Measurements from ENCODE around the gene CASKIN2.
"Not testable (repeated sequence)": the region's sequence is repeated elsewhere in the genome, so short reads cannot be mapped to it uniquely, and the experiment has no call there.

The CASKIN2 gene

DNA sequence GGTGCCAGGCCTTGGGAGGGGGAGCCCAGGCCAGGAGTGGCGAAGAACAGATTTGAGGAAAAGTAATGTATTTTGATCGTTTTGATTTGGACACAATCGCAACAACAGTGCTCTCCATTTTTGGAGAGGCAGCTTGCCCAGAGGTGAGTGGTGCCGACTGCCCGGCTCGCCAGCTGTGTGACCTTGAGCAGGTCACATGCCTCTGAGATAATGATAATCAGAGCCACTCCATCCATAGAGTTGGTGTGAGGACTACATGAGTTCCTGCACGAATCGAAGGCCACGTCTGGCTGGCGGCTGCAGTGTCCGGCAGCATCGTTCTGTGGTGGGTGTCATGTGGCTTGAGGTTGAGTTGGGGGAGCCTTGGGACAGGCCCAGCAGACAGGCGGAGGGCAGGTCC, 30.8 kb upstream of the CASKIN2 start:
- no peak for DNase-seq (ENCODE audit: low spot score)

DNA sequence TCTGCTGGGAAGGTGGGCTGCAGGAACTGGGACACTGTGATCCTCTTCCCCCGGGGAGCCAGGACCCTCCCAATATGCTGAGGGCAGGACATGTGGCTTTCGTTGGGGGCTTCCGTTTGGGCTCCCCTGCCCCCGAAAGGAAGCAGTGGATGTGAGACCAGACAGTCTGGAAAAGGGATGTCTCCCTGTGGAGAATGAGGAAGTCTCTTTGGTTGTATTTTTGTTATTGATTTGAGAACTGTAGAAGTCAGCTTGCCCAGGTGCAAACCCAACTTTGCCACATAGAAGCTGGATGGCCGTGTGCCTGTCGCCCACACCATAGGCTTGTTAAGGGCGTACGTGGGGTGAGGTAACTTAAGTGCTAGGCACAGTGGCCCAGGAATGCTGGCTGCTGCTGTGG, 28.9 kb upstream of the CASKIN2 start:
- DNase-seq (ENCODE audit: low spot score), result no peak

DNA sequence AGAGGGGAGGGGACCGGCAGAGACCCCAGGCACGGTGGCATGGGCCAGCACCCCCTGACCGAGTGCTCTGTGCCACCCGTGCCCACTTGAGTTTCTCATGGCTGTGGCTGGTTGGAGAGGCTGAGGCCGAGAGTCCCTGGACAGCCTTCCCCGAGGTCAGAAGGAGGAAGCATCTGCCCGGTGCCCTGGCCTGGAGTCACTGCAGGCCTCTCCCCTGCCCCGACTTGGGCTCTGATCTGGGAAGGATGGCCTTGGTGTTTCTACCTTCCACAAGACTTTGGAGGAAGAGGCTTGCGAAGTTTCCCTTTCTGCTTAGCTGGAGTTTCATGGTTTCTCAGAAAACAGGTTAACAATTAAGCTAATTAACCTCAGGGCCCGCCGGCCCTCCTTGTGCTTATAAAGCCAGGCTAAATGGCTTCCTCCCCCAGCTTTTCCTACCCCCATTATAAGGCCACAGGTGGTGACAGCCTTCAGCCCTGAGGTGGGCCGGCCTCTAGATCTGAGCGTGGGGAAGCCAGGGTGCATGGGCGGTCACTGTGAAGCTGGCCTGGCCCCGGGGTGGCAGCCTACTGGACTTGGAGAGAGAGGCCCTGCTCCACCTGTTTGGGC, 27.5 kb upstream of the CASKIN2 start:
- no peak for DNase-seq (ENCODE audit: low spot score)

DNA sequence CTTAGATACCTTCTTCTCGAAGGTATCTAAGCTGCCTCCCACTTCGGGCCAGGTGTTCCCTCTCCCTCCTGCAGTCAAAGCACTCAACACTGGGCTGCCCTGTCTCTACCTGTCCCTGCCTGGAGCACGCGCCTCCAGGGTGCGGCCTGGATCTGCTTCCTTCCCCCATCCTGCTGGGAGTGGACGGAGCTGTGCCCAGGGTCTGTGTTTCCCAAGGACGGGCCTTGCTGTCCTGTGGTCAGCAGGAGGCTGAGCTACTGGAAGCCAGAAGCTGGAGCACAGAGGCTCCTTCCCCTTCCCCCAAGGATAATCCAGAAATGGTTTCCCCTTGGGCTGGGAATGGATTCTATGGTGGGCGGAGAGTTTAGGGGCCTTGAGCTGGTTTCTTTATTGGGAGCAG, 26.9 kb upstream of the CASKIN2 start:
- no peak for DNase-seq (ENCODE audit: low spot score)

DNA sequence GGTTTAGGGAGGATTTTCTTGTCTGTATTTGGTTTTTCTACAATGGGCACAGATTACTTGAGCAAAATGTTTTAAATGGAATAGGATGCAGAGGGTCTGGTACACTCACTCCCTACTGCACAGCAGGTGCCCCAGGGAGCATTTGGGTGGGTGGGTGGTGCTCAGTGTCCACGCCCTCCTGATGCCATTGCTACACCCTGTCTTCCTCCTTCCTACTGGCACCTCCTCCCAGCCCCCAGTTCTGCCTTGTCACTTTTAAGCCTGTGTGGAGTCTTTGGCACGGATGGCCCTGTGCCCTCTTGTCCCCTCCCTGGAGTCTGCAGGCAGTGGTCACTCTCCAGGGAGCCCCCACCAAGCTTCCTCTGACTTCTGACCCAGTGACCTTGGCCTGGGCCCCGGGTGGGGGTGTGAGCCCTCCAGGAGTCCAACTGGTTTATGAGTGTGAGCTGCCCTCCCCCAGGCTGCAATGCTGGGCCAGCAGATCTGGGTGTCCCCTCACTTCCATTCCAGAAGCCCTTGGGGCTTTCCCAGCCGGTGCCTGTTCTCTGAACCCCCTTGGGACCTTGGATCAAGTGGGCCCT, 25.7 kb upstream of the CASKIN2 start:
- DNase-seq (ENCODE audit: low spot score), result no peak

DNA sequence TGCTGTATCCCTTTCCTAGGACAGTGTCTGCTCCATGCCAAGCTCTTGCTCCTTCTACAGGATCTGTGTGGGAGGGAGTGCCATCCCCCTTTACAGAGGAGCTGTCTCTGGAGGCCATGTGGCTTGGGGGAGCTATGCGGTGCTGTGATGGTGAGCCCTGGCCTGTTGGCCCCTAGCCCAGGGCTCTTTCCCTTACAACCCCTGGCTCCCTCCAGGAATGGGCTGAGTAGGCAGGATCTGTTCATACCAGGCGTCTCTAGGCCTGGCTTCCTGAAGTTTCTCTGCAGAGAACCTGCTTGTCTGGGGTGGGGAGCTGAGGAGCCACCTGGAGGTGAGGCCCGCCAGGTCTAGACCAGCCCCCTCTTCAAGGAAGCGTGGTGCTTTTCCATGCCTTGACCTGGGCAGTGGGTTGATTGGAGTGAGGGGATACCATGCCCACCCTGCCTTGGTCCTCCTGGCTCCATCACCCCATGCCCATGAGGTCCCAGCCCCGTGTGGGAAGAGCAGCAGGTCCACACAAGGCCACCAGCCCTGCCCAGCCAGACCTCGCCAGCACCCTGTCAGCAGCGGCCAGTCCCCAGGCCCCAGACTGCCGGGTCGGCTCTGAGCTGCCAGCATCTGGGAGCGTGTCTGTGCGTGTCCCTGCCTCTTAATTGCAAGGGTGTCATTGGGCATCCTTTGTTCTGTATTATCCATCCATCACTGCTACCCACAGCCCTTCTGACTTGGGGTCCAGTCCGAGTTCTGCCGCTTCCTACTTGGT, 24.8 kb upstream of the CASKIN2 start:
- no peak for DNase-seq (ENCODE audit: low spot score)

DNA sequence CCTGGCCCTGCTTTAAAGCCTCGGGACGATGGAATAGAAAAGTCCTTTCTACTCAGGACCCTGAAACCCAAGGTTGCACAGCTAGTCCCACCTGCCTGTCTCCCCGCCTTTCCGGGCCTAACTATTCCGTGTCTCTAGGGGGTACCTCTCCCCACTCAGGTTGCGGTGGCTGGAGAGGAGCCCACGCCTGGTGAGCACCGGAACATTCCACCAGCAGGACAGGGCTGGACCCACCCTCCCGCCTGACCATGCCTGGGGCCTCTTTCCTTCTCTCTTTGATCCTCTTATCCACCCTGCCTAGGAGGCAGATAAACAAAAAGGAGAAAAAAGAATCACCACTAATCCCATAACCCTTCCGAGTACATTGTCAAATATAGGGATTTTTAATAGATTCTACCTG, 21.0 kb upstream of the CASKIN2 start:
- DNase-seq (ENCODE audit: low spot score), result no peak

DNA sequence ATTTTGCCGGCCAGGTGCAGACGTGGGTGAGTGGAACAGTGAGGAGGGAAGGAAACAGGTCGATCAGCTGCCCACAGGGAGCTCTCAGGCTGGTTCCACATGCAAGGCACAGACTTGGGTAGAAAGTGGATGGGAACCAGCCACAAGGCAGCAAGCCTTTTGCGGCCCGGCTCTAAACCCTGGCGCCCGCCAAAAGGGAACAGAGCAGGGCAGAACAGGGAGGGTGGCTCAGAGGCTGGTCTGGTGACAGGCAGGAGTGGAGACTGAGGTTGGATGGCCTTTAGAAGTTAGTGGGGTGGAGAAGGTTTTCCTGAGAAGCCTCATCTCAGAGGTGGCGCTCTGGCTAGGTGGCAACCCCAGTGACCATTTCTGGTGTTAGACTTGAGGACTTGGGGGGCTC, 20.5 kb upstream of the CASKIN2 start:
- DNase-seq (ENCODE audit: low spot score), result no peak

DNA sequence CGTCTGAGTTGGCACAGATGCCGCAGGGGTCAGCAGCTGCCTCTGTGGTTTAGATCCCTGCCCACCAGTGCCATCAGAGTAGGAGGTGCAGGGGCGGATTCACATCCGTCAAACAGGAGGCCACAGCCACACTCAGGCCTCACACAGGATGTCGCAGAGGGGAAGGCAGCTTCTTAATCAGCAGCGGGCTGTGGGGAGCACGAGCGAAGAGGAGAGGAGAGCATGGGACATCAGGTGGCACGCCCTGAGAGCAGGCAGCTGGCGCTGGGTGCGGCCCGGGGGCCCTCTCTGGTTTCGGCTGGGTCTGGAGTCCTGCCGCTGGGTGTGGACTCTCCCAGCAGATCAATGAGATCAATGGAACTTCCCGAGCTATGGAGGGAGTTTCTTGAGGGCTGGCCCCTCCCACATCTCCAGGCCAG, 19.8 kb upstream of the CASKIN2 start:
- no peak for DNase-seq (ENCODE audit: low spot score)

DNA sequence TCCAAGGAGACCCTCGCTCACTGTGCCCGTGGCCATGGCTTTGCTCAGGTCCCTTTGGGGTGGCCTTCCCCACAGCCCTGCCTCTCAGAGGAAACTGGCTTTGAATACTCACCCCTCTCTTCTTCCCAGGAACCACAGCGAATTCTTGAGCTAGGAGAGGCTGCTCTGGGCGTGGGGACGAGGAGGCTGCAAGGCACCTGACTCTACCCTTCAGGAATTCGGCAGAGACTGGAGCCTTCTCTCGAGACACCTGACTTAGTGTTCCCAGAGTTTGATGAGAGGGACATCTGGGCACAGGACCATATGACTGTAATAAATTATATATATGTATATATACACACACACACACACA, 16.4 kb upstream of the CASKIN2 start:
- DNase-seq (ENCODE audit: low spot score), result no peak

DNA sequence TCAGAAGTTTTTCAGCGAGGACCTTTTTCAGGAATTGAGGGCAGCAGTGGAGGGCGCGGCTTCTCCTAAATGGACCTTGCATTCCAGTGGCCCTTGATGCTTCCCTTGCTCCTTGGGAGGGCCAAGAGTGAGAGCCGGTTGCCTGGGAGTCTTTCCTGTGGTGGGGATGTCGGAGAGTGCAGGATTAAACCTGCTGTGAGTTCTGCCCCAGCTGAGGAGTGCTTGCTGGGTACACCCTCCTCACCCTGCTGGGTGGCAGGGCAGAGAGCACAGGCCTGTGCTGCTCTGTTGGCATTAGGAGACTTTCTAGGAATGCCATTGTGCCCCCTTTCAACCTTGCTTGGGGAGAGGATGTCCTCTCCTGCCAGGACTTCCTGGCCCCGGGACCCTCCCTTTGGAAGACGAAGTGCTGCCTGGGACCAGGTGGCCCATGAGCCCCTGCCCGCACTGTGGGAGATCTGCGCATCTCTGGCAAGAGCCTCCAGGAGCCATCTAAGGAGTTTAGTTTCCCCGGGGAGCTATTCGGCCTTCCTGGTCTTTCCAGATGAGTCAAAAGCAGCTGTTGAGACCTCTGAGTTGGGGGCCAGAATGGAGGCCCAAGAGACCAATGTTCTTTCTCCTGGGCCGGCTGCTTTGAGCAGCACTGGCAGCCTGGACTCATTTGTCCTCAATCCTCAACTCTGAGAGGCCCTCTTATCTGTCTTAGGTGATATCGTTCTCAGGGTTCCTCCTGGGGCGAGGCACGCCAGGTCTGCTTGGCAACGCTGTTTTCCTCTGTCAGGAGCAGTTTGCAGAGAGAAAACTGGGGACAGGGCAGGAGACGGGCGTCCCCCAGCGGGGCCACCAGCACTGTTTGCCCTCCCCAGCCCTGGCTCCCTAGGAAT, 15.7 kb upstream of the CASKIN2 start:
- DNase-seq (ENCODE audit: low spot score), result no peak

DNA sequence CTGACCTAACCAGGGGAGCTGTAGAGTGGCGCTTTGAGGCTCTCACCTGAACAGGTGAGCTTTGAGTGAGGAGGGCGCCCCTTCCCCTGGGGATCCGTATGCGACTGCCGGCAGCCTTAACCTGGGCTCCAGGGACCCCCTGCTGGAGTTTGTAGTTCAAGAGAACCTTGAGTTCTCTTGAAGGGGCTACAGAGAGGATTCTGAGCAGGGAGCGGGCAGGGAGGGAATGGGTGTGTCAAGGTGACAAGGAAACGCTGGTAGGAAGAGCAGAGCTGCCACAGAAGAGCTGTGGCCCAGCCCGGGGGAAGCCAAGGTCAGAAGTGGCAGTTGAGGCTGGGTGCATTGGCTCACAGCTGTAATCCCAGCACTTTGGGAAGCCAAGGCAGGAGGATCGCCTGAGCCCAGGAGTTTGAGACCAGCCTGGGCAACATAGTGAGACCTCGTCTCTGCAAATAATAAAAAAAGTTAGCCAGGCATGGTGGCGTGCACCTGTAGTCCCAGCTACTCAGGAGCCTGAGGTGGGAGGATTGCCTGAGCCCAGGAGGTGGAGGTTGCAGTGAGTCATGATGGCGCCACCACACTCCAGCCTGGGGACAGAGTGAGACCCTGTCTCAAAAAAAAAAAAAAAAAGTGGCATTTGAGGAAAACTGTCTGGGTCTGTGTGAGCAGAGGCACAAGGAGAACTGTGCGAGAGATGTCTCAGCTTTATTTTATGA, 11.4 kb upstream of the CASKIN2 start:
- DNase-seq (ENCODE audit: low spot score), result no peak

DNA sequence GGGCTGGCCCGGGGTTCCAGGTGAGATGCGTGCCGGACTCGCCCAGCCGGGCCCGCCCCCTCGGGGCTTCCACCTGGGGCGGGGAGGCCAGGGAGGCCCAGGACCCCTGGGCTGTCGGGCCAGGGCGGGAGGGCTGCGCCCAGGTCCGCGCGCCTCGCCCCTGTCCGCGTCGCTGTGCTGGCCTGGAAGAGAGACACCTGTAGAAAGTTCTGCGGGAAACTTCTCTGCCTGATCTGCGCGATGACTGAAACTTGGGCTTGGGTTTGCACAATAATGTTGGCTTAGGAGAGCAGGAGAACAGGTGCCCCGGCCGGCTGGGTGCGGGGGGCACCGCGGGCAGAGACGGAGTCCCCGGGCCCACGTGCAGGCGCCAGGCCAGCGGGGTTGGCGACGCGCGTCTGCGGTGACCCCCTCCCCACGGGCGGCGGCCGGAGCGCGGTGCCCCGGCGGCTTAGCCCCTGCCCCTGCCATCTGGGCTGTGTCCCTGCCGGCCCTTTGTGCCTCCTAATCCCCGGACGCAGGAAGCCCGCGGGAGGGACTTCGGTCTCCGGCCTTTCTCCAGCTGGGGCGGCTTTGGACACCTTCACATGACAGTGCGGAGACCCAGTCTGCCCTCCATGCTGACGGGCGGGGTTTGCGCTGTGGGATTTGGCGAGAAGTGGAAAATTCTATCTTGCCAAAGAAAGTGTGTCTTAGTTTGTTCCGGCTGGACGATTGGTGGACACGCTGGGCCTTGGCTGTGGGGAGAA, 10.6 kb upstream of the CASKIN2 start:
- DNase-seq (ENCODE audit: low spot score), result no peak

DNA sequence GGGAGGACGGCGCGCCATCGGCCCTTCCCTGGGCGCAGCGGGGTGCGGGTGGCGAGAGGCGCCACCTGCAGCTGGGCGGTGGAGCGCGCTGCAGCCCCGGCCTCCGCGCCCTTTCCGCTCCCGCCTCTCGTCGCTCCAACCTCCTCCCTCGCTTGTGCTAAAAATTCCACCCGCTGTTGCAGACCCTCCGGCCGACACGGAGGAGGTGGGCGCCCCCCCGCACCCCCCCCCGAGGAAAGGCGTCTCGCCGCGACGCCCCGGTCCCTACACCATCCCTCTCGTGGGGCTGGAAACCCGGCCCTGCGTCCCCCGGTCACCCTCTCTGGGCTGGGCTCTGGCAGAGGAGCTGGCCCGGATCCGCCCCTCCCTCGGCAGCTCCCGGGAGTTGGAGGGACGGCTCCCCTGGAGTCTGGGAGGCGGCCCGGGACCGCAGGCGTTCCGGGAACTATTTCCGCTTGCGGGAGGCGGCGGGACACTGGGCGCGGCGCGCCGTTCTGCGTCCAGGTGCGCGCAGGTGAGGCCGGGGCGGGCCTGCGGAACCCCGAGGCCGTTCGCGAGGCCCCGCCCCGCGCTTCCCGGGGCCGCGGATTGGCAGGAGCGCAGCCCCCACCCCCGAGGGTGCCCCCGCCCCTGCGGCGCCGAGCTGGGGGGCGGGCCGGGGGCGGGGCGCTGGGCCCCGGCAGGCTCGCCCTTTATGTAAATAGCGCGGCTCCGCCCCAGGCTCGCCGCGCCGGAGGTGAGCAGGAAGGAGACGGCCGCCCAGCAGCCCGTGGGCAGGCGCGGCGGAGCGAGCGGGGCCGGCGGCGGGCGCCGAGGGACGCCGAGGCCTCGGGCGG, 9.9 kb upstream of the CASKIN2 start, which contains the start of gene LLGL2:
LLGL2 (plus strand) TSS at position 728 of the 836 bp plus-strand sequence. CDS start 17,730 bp downstream, outside the sequence.
- DNase-seq (ENCODE audit: low spot score), result no peak

DNA sequence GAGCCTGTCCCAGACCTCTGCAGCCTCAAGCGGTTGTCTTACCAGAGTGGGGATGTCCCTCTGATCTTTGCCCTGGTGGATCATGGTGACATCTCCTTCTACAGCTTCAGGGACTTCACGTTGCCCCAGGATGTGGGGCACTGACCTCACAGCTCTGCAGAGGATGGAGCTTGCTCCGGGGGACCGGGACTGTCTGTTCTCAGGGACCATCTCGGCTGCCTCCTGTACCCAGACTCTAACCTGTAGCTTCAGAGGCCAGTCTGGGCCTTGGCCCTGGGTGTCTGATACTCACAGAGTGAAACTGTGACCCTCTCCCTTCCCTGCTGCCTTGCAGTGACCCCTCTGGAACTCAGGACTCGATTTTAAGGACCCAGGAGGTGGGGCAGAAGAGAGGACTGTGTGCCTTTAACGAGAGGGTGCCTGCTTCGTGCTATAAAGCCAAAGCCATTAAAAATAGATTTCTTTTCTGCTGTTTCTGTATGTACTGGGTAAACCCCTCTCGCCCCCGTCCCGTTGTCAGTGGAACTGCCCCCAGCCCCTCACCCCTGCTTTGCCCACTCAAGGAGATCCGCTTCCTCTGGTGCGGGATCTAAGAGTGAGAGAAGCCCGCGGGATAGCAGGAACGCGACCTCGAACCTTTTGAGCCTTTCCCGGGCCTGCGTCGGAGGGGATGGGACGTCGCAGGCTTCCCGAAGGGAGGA, 9.1 kb upstream of the CASKIN2 start:
- no peak for DNase-seq (ENCODE audit: low spot score)

DNA sequence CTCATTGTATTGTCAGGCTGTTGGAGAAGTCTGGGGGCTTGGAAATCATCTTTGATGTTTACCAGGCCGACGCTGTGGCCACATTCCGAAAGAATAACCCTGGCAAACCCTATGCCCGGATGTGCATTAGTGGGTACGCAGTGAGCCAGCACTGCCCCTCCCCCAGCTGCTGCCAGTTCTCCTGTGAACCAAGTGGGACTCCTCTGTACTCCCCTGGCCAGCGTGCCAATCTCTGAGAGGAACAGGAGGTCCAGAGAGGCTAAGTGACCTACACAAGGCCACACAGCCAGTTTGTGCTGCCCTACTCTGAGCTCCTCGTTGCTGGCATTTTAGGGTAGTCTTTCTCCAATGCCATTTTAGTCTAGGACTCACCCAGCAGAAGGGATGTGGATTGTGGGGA, 8.3 kb upstream of the CASKIN2 start:
- no peak for DNase-seq (ENCODE audit: low spot score)

DNA sequence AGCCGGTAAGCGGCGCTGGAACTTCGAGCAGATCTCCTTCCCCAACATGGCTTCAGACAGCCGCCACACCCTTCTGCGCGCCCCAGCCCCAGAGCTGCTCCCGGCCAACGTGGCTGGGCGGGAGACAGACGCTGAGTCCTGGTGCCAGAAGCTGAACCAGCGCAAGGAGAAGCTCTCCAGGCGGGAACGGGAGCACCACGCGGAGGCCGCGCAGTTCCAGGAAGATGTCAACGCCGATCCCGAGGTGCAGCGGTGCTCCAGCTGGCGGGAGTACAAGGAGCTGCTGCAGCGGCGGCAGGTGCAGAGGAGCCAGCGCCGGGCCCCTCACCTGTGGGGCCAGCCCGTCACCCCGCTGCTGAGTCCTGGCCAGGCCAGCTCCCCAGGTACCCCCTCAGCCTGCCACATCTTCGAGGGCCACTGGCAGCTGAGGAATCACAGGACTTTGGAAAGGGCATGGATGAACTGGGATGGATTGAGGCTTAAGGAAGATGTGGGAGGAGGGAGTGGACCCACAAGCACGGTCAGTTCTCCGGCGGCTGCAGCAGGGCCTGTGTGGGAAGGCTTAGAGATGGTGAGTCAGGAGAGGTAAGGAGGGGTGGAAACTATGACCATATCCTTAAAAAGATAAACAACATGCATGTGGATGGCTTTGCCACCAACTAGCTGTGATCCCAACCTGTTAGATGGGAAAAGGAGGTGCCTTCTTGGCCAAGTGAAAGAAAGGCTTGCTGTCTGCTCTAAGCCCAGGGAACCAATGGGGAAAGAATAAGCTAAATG, 6.8 kb upstream of the CASKIN2 start:
- DNase-seq (ENCODE audit: low spot score), result no peak

DNA sequence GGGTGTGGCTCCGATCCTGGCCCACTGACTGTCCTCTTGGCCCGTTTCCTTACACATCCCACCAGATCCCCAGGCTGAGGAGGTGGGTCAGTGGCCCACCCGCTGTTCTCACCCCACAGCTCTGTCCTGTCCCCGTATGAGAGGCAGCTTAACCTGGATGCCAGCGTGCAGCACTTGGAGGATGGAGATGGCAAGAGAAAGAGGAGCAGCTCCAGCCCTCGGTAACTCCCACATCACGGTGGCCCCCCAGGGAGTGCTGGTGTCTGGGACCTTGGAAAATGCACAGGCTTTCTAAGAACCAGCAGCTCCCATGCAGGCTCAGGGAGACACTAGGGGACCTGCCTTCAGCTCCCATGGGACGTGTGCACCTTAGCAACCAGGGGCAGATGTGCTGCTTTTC, 6.0 kb upstream of the CASKIN2 start:
- no peak for DNase-seq (ENCODE audit: low spot score)

DNA sequence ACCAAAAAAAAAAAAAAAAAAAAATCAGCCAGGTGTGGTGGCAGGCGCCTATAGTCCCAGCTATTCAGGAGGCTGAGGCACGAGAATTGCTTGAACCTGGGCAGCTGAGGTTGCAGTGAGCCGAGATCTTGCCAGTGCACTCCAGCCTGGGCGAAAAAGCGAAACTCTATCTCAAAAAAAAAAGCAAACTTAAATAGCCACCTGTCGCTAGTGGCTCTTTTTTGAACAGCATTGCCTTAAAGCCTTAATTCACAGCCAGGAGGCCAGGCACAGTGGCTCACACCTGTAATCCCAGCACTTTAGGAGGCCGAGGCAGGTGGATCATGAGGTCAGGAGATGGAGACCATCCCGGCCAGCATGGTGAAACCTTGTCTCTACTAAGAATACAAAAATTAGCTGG, 5.1 kb upstream of the CASKIN2 start:
- DNase-seq (ENCODE audit: low spot score), result not testable (repeated sequence)
